Neural cell (in vitro differentiated cells): ENCODE measurements around the gene PEAK1. TPM values are rescaled to one million over a fixed set of nuclear protein-coding genes. Genes with fewer than 3 reads are reported as not detected.

Experiments used
- H2AFZ ChIP-seq: fragments of 200-600, 300-800 bp; sonication (generic), shearing (Covaris generic); 2 replicates; pipeline ENCODE4 v1.6.0; 2014; ENCODE audit warnings: low read depth, mild to moderate bottlenecking, antibody characterized with exemption, low read length, moderate library complexity
- H3F3A ChIP-seq: fragments of 200-600 bp; shearing (Covaris generic); 2 replicates; pipeline ENCODE4 v1.6.1; 2016; ENCODE audit warnings: mild to moderate bottlenecking, moderate library complexity, mixed read lengths, antibody characterized with exemption, low read length; ENCODE audit not compliant: insufficient read depth, poor library complexity, severe bottlenecking
- H3K27ac ChIP-seq: fragments of 200-600, 300-800 bp; sonication (generic), shearing (Covaris generic); 2 replicates; pipeline ENCODE4 v1.5.1; 2014; ENCODE audit warnings: mild to moderate bottlenecking, low read length, moderate library complexity
- H3K27me3 ChIP-seq: fragments of 300-800, 200-600 bp; sonication (generic), shearing (Covaris generic); 2 replicates; pipeline ENCODE4 v1.6.0; 2014; ENCODE audit warnings: mild to moderate bottlenecking, low read depth, low read length, moderate library complexity; ENCODE audit not compliant: insufficient read depth
- H3K36me3 ChIP-seq: fragments of 300-800, 200-600 bp; sonication (generic), shearing (Covaris generic); 2 replicates; pipeline ENCODE4 v1.5.1; 2014; ENCODE audit warnings: mild to moderate bottlenecking, antibody characterized with exemption, low read length, moderate library complexity; ENCODE audit not compliant: insufficient read depth
- H3K4me2 ChIP-seq: fragments of 300-800, 200-600 bp; sonication (generic), shearing (Covaris generic); 2 replicates; pipeline ENCODE4 v1.6.0; 2014; ENCODE audit warnings: mild to moderate bottlenecking, low read length
- H3K4me3 ChIP-seq: fragments of 300-800, 200-600 bp; sonication (generic), shearing (Covaris generic); 2 replicates; pipeline ENCODE4 v1.5.1; 2014; ENCODE audit warnings: mild to moderate bottlenecking, low read length, moderate library complexity
- H3K79me2 ChIP-seq: fragments of 200-600 bp; shearing (Covaris generic); replicated peaks from 2 replicates; pipeline ENCODE4 v1.6.0; 2014; ENCODE audit warnings: mild to moderate bottlenecking, low read length, moderate library complexity; ENCODE audit not compliant: insufficient read depth
- H3K9ac ChIP-seq: fragments of 300-800, 200-600 bp; sonication (generic), shearing (Covaris generic); 2 replicates; pipeline ENCODE4 v1.6.1; 2016; ENCODE audit warnings: mild to moderate bottlenecking, low read length, mixed read lengths
- H3K9me2 ChIP-seq: fragments of 200-600 bp; shearing (Covaris generic); 2 replicates; pipeline ENCODE4 v1.6.1; 2016; ENCODE audit warnings: mild to moderate bottlenecking, low read length, mixed read lengths; ENCODE audit not compliant: insufficient read depth
- H3K9me3 ChIP-seq: fragments of 200-600, 300-800 bp; sonication (generic), shearing (Covaris generic); 2 replicates; pipeline ENCODE4 v1.6.1; 2016; ENCODE audit warnings: mild to moderate bottlenecking, mixed run types, low read length, moderate library complexity, mixed read lengths
- H4K20me1 ChIP-seq: fragments of 200-600 bp; shearing (Covaris generic); 2 replicates; pipeline ENCODE4 v1.6.1; 2016; ENCODE audit warnings: mild to moderate bottlenecking, mixed run types; ENCODE audit not compliant: insufficient read depth
- EP300 ChIP-seq: fragments of 450-650 bp; conservative IDR thresholded peaks from 2 replicates; pipeline ENCODE4 v1.6.1; 2014; ENCODE audit warnings: antibody characterized with exemption, mild to moderate bottlenecking, moderate library complexity; ENCODE audit not compliant: poor library complexity, severe bottlenecking
- EZH2 ChIP-seq: fragments of 200-600, 300-800 bp; shearing (Covaris generic), sonication (generic); IDR thresholded peaks from 2 replicates; pipeline ENCODE4 v1.6.1; 2014; ENCODE audit warnings: antibody characterized with exemption, low read length, borderline replicate concordance, mild to moderate bottlenecking; ENCODE audit not compliant: insufficient read depth, poor library complexity, severe bottlenecking
- MXI1 ChIP-seq: fragments of 450-650 bp; conservative IDR thresholded peaks from 2 replicates; pipeline ENCODE4 v1.6.1; 2014; ENCODE audit warnings: antibody characterized with exemption, mild to moderate bottlenecking; ENCODE audit not compliant: poor library complexity, severe bottlenecking
- POLR2AphosphoS5 ChIP-seq: IDR thresholded peaks from 2 replicates; pipeline ENCODE4 v1.6.1; 2012
- RAD21 ChIP-seq: fragments of 450-650 bp; conservative IDR thresholded peaks from 2 replicates; pipeline ENCODE4 v1.6.1; 2014; ENCODE audit warnings: antibody characterized with exemption, mild to moderate bottlenecking, moderate library complexity
- SMC3 ChIP-seq: fragments of 450-650 bp; conservative IDR thresholded peaks from 2 replicates; pipeline ENCODE4 v1.6.1; 2014; ENCODE audit warnings: antibody characterized with exemption, mild to moderate bottlenecking, moderate library complexity; ENCODE audit not compliant: poor library complexity
- TAF1 ChIP-seq: IDR thresholded peaks from 2 replicates; pipeline ENCODE4 v1.6.1; 2012; ENCODE audit warnings: low read depth
- polyA plus RNA-seq: library from polyadenylated mRNA; depleted of rRNA; stranded (reverse); fragments of >200 nt; gene quantifications from 2 replicates; pipeline ENCODE4 v1.2.3, GENCODE V29; 2014
- TF ChIP-seq, protein P1 (sequence below): fragments of 450-650 bp; IDR thresholded peaks from 2 replicates; pipeline ENCODE4 v1.5.1; 2014; ENCODE audit warnings: antibody characterized with exemption, mild to moderate bottlenecking, moderate library complexity; ENCODE audit not compliant: poor library complexity, severe bottlenecking
- TF ChIP-seq, protein P2 (sequence below): IDR thresholded peaks from 2 replicates; pipeline ENCODE4 v1.6.1; 2012; ENCODE audit warnings: borderline replicate concordance

PEAK1 gene
- polyA plus RNA-seq, 1 donor from 2014 or later: 5.8 TPM

DNA sequence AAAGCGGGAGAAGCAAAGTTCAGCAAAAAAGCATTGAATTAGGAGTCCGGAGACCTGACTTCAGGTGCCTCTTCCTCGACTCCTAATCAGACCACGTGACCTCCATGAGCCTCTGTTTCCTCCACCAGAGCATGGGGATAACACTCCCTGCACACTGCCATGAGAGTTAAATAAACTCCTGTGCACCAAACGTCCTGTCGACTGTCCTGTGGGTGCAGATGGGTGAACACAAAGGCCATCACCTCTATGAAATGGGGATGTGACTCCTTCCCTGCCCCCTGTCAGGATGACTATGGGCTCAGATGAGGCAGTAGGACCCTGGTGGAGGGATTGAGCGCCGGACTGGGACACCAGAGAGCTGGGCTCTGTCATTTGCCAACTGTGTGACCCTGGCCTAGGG, 335.5 kb downstream of the PEAK1 start:
- H3K9me3 ChIP-seq: no peaks in the 10 kb centered on the region
- TF ChIP-seq TAF1 (no peak), MXI1 (no peak), RAD21 (no peak), EZH2 (no peak)
- TF ChIP-seq, protein P1, sequence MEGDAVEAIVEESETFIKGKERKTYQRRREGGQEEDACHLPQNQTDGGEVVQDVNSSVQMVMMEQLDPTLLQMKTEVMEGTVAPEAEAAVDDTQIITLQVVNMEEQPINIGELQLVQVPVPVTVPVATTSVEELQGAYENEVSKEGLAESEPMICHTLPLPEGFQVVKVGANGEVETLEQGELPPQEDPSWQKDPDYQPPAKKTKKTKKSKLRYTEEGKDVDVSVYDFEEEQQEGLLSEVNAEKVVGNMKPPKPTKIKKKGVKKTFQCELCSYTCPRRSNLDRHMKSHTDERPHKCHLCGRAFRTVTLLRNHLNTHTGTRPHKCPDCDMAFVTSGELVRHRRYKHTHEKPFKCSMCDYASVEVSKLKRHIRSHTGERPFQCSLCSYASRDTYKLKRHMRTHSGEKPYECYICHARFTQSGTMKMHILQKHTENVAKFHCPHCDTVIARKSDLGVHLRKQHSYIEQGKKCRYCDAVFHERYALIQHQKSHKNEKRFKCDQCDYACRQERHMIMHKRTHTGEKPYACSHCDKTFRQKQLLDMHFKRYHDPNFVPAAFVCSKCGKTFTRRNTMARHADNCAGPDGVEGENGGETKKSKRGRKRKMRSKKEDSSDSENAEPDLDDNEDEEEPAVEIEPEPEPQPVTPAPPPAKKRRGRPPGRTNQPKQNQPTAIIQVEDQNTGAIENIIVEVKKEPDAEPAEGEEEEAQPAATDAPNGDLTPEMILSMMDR: no peak
- H4K20me1 ChIP-seq: no peaks in the 10 kb centered on the region
- H3K4me2 ChIP-seq: no peak overlapping the region
- H3K36me3 ChIP-seq: no peaks in the 10 kb centered on the region
- no peaks in the 10 kb centered on the region for H3K9me2 ChIP-seq
- H3K27me3 ChIP-seq: no peaks in the 10 kb centered on the region
- H3K27ac ChIP-seq: no peak overlapping the region
- H3K4me3 ChIP-seq: no peak overlapping the region
- H3K9ac ChIP-seq: no peak overlapping the region
- H2AFZ ChIP-seq: no peak overlapping the region
- H3F3A ChIP-seq: no peaks in the 10 kb centered on the region
- H3K79me2 ChIP-seq: no peaks in the 10 kb centered on the region

DNA sequence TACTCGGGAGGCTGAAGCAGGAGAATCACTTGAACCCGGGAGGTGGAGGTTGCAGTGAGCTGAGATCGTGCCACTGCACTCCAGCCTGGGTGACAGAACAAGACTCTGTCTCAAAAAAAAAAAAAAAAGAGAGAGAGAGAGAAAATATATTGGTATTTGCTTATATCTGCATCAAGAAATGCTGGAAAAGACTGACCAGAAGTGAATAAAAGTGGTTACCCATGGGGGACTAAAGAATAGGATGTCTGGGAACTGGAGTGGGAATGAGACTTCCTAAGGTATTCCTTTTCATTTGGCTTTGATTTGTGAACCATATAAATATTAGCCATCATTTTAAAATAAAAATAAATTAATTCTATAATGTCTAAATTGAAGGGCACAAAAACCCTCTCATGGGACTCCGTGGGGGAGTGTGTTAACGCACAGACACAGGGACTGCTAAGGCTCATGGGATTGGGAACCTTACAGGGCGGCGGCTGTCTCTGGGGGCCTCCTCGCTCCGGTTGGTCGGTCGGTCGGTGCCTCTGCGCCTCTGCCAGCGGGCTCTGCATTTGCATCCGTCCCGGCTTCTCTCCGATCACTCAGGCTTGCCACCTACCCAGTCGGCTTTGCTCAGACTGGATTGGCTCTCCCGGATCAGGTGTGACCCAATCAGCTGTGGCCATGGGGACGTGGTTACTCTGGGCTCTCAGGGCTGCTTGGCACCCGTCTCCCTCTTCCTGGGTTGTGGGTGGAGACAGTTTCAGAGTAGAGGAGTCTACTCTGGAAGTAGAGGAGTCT, 336.3 kb downstream of the PEAK1 start:
- Histone ChIP-seq H3K9me3 (no peaks in the 10 kb centered on the region), H3K4me2 (no peak overlapping the region), H3K27ac (no peak overlapping the region), H3K36me3 (no peaks in the 10 kb centered on the region), H3K4me3 (peak overlapping the region; percentile 33), H3K27me3 (no peaks in the 10 kb centered on the region), H2AFZ (no peak overlapping the region), H4K20me1 (no peaks in the 10 kb centered on the region), H3K9me2 (no peaks in the 10 kb centered on the region), H3F3A (no peaks in the 10 kb centered on the region), H3K79me2 (no peaks in the 10 kb centered on the region), H3K9ac (no peak overlapping the region)
- no peak for TF ChIP-seq EP300
- no peak for TF ChIP-seq TAF1
- no peak for TF ChIP-seq SMC3
- TF ChIP-seq, protein P1: no peak
- no peak for TF ChIP-seq POLR2AphosphoS5
- no peak for TF ChIP-seq EZH2
- TF ChIP-seq, protein P2, sequence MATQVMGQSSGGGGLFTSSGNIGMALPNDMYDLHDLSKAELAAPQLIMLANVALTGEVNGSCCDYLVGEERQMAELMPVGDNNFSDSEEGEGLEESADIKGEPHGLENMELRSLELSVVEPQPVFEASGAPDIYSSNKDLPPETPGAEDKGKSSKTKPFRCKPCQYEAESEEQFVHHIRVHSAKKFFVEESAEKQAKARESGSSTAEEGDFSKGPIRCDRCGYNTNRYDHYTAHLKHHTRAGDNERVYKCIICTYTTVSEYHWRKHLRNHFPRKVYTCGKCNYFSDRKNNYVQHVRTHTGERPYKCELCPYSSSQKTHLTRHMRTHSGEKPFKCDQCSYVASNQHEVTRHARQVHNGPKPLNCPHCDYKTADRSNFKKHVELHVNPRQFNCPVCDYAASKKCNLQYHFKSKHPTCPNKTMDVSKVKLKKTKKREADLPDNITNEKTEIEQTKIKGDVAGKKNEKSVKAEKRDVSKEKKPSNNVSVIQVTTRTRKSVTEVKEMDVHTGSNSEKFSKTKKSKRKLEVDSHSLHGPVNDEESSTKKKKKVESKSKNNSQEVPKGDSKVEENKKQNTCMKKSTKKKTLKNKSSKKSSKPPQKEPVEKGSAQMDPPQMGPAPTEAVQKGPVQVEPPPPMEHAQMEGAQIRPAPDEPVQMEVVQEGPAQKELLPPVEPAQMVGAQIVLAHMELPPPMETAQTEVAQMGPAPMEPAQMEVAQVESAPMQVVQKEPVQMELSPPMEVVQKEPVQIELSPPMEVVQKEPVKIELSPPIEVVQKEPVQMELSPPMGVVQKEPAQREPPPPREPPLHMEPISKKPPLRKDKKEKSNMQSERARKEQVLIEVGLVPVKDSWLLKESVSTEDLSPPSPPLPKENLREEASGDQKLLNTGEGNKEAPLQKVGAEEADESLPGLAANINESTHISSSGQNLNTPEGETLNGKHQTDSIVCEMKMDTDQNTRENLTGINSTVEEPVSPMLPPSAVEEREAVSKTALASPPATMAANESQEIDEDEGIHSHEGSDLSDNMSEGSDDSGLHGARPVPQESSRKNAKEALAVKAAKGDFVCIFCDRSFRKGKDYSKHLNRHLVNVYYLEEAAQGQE: no peak
- no peak for TF ChIP-seq MXI1
- TF ChIP-seq RAD21: no peak
